DND-41 (cell line): ENCODE measurements around the gene NCCRP1.

Experiments
- ATAC-seq: fragments of 200-7000 bp; cut with Tn5 transposase; 3 replicates; pipeline ENCODE4 v1.9.1; 2021; ENCODE audit warnings: low read depth; ENCODE audit not compliant: insufficient read depth
- DNase-seq: peaks from one replicate; pipeline ENCODE4 v3.0.0-alpha.2; 2020
- H2AFZ ChIP-seq: 2 replicates; pipeline ENCODE4 v1.6.0; 2012; ENCODE audit warnings: low read depth, low read length
- H3K27ac ChIP-seq: 2 replicates; pipeline ENCODE4 v1.5.1; 2012; ENCODE audit warnings: low read length, inconsistent platforms
- H3K27me3 ChIP-seq: fragments of 200-600 bp; sonication (generic); 2 replicates; pipeline ENCODE4 v1.6.0; 2012; ENCODE audit warnings: low read length, mild to moderate bottlenecking, inconsistent platforms; ENCODE audit not compliant: insufficient read depth, poor library complexity
- H3K36me3 ChIP-seq: 2 replicates; pipeline ENCODE4 v1.5.1; 2012; ENCODE audit warnings: low read length, inconsistent platforms; ENCODE audit not compliant: insufficient read depth
- H3K4me1 ChIP-seq: 2 replicates; pipeline ENCODE4 v1.5.1; 2012; ENCODE audit warnings: mild to moderate bottlenecking, low read length; ENCODE audit not compliant: insufficient read depth
- H3K4me2 ChIP-seq: 2 replicates; pipeline ENCODE4 v1.6.0; 2012; ENCODE audit warnings: mild to moderate bottlenecking, moderate library complexity, low read length, inconsistent platforms; ENCODE audit not compliant: insufficient read depth
- H3K4me3 ChIP-seq, 2 experiments: fragments of 200-600 bp in 1 of 2; shearing (Covaris generic) in 1 of 2; 2 replicates each; pipeline ENCODE4 v1.5.1; 2012 to 2016; ENCODE audit warnings: inconsistent platforms in 2 of 2, low read length in 2 of 2, mild to moderate bottlenecking in 2 of 2, low read depth in 1 of 2, moderate library complexity in 1 of 2
- H3K79me2 ChIP-seq: 2 replicates; pipeline ENCODE4 v1.6.0; 2012; ENCODE audit warnings: low read length, inconsistent platforms; ENCODE audit not compliant: insufficient read depth
- H3K9ac ChIP-seq: 2 replicates; pipeline ENCODE4 v1.6.0; 2012; ENCODE audit warnings: low read depth, mild to moderate bottlenecking, inconsistent platforms, low read length, moderate library complexity
- H3K9me3 ChIP-seq: 2 replicates; pipeline ENCODE4 v1.5.1; 2012; ENCODE audit warnings: low read length, moderate library complexity, mild to moderate bottlenecking, inconsistent platforms; ENCODE audit not compliant: insufficient read depth, severe bottlenecking
- H4K20me1 ChIP-seq: 2 replicates; pipeline ENCODE4 v1.6.0; 2012; ENCODE audit warnings: low read length; ENCODE audit not compliant: insufficient read depth
- CTCF ChIP-seq: IDR thresholded peaks from 2 replicates; pipeline ENCODE4 v1.5.1; 2012; ENCODE audit warnings: borderline replicate concordance, low read length, moderate library complexity, mild to moderate bottlenecking; ENCODE audit not compliant: poor library complexity, severe bottlenecking; ENCODE audit errors: extremely low read depth
- EZH2 ChIP-seq: IDR thresholded peaks from 3 replicates; pipeline ENCODE4 v1.6.1; 2012; ENCODE audit warnings: borderline replicate concordance, low read depth, mild to moderate bottlenecking, moderate library complexity, low read length, inconsistent platforms; ENCODE audit not compliant: severe bottlenecking

Gene NCCRP1

DNA sequence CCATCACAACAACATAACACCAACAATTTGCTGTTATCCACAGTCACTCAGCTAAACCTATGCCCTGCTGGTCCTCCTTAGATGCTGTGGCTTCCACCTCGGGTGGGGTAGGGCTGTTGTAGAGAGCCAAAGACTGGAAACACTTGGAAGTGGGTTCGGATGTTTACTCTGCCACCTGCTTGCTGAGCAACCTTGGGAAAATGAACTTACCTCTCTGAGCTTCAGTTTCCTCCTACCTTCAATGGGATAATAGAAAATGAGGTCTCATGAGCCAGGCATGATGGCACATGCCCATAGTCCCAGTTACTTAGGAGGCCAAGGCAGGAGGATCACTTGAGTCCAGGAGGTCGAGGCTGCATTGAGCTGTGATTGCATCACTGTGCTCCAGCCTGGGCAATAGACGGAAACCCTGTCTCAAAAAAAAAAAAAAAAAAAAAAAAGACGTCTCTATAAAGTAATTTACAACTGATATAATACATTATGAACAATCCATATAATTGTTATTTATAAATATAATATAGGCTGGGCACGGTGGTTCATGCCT, 10.6 kb downstream of the NCCRP1 start:
- H3K27me3 ChIP-seq = peaks cover 4% of the 10 kb centered on the region
- H3K4me1 ChIP-seq = no peaks in the 10 kb centered on the region
- H3K4me3 ChIP-seq = no peak overlapping the region
- ATAC-seq = no peak
- H3K9me3 ChIP-seq = no peaks in the 10 kb centered on the region
- H3K27ac ChIP-seq = no peak overlapping the region
- H3K9ac ChIP-seq = no peak overlapping the region
- H2AFZ ChIP-seq = no peak overlapping the region
- DNase-seq = no peak
- no peak overlapping the region for H3K4me2 ChIP-seq
- no peaks in the 10 kb centered on the region for H3K79me2 ChIP-seq
- TF ChIP-seq CTCF = no peak
- TF ChIP-seq EZH2 = no peak
- no peaks in the 10 kb centered on the region for H3K36me3 ChIP-seq
- no peaks in the 10 kb centered on the region for H4K20me1 ChIP-seq

DNA sequence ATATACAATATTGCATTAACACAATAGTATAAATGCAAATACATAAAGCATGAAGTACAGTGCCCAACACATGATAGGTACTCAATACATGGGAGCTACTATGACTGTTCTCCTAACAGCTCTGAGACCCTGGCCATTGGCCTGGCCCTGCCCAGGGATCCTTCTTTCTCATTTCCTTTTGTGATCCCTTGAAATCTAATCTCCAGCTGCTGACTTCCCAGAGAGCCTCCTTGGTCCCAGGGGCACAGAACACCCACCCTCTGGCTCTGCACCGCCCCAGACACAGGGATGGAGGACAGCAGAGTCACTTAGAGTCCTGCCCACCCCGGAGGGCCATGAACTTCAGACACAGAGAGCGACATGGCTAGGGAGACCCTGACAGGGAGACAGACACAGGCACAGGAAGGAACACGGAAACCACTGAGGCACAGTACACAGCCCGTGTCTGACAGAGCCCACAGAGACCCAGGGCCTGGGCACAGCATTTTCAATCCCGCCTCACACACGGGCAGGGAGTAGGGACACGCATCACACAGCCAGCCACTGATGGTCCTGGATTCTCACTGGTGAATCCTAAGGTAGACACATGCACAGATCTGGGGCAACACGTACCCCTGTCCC, 11.5 kb downstream of the NCCRP1 start:
- TF ChIP-seq EZH2 (no peak), CTCF (no peak)

DNA sequence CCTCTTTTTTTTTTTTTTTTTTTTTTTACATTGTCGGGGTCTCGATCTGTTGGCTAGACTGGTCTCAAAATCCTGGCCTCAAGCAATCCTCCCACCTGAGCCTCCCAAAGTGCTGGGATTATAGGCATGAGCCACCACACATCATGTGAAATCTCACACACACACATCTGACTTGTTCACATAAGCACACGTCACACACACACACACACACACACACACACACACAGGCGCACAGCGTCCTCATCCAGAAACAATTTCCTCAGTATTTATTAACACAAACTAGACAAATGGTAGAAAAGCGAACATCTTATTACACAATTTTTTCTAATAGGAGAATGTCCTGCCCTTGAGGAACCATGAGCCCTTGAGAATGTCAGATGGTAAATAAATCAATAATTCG, 12.4 kb downstream of the NCCRP1 start:
- H3K27me3 ChIP-seq = peaks cover 4% of the 10 kb centered on the region
- DNase-seq (no peak), ATAC-seq (no peak)
- H3K79me2 ChIP-seq = no peaks in the 10 kb centered on the region
- H3K36me3 ChIP-seq = no peaks in the 10 kb centered on the region
- no peaks in the 10 kb centered on the region for H4K20me1 ChIP-seq
- H3K4me1 ChIP-seq = no peaks in the 10 kb centered on the region
- H3K9ac ChIP-seq = no peak overlapping the region
- H3K4me2 ChIP-seq = no peak overlapping the region
- no peak overlapping the region for H2AFZ ChIP-seq
- no peak for TF ChIP-seq CTCF
- TF ChIP-seq EZH2 = no peak
- no peaks in the 10 kb centered on the region for H3K9me3 ChIP-seq
- no peak overlapping the region for H3K4me3 ChIP-seq
- H3K27ac ChIP-seq = no peak overlapping the region

More for the DNA sequence above, 11.5 kb downstream of the NCCRP1 start:
- Histone ChIP-seq H3K36me3 (no peaks in the 10 kb centered on the region), H3K9me3 (no peaks in the 10 kb centered on the region), H3K4me2 (no peak overlapping the region), H4K20me1 (no peaks in the 10 kb centered on the region), H3K4me1 (no peaks in the 10 kb centered on the region), H3K9ac (no peak overlapping the region), H3K4me3 (no peak overlapping the region), H3K79me2 (no peaks in the 10 kb centered on the region), H3K27ac (no peak overlapping the region), H3K27me3 (peaks cover 4% of the 10 kb centered on the region), H2AFZ (no peak overlapping the region)
- ATAC-seq = no peak
- DNase-seq = no peak
